ENCODE results near the gene COL1A1.

- TF ChIP-seq CTCF (optimal IDR thresholded peaks at IDR 0.05 in 1 of 3, IDR thresholded peaks at IDR 0.05 in 1 of 3, conservative IDR thresholded peaks at IDR 0.05 in 1 of 3; ENCODE audit: extremely low read depth in 1 of 3, insufficient read depth in 2 of 3, low read length in 3 of 3) (no peak), EZH2 (IDR thresholded peaks at IDR 0.05; ENCODE audit: low read length) (no peak)
Observed at GRCh38 chr17:50189550-50190292, 11.7 kb downstream of the COL1A1 start.

Measured in keratinocyte (primary cell).